Pancreas (tissue), 10 donors: ENCODE results near the gene ITPK1. TPM values are rescaled to one million over a fixed set of nuclear protein-coding genes. Genes with fewer than 3 reads are reported as not detected.

ENCODE experiments used
- ATAC-seq, 4 donors: fragments of 200-7000 bp; cut with Tn5 transposase; one replicate each; pipeline versions ENCODE4 v1.8.0 to v1.9.1; 2020; ENCODE audit warnings: mild to moderate bottlenecking in 4 of 4, moderate library complexity in 4 of 4
- DNase-seq, 6 donors: peaks; one replicate each; pipeline ENCODE4 v3.0.0-alpha.2; 2020
- FAIRE-seq: peaks from 2 replicates; lab custom pipeline; 2012; peaks lifted over from hg19 to GRCh38; lab: Jason Lieb, UNC
- H3K27ac ChIP-seq, 4 donors: fragments of 200-600 bp; sonication (generic); 1 replicate in 3 of 4; 2 replicates in 1 of 4; pipeline versions ENCODE4 v1.5.0 to v1.8.0; 2020
- H3K27me3 ChIP-seq, 4 donors: fragments of 200-600 bp; one replicate each; pipeline ENCODE4 v1.8.0; 2021
- H3K36me3 ChIP-seq, 3 donors: fragments of 200-600 bp; sonication (generic) in 1 of 3; one replicate each; pipeline versions ENCODE4 v1.5.0 to v1.8.0; 2020 to 2021
- H3K4me1 ChIP-seq, 3 donors: fragments of 200-600 bp; one replicate each; pipeline ENCODE4 v1.8.0; 2021
- H3K4me3 ChIP-seq, 4 donors: fragments of 200-600 bp; sonication (generic) in 2 of 4; one replicate each; pipeline versions ENCODE4 v1.5.0 to v1.8.0; 2020 to 2021
- H3K9me3 ChIP-seq, 4 donors: fragments of 200-600 bp; one replicate each; pipeline ENCODE4 v1.8.0; 2021
- WGBS, 2 donors: extraction: QIAGEN DNeasy Blood & Tissue Kit; methylation state at CpG; one replicate each; pipeline ENCODE4 v1.1.7; 2013; 5-methylcytosine and 5-hydroxymethylcytosine counted together
- intact Hi-C, 3 donors: fragments of 100-400 bp; cut with DNase I; formaldehyde crosslinking; loops; one replicate each; pipeline versions ENCODE4 v1.11.1 to v1.14.2; 2022
- polyA plus RNA-seq, 2 donors: library from polyadenylated mRNA; stranded (reverse); fragments of 200-250 nt; gene quantifications; one replicate each; pipeline ENCODE4 v1.2.3, GENCODE V29; 2013
- total RNA-seq, 6 donors: library from RNA; stranded (reverse); fragmentation: NEBNext Ultra II Directional in 4 of 6; extraction: Animal tissue kit (Norgen Biotek cat#: 25700) in 4 of 6; gene quantifications; one replicate each; pipeline versions ENCODE4 v1.2.1 to v1.2.4, GENCODE V29; 2021 to 2023
- TF ChIP-seq, protein P1 (sequence below), 4 donors: fragments of 200-600 bp; sonication (generic) in 3 of 4; IDR thresholded peaks; one replicate each; pipeline versions ENCODE4 v1.5.0 to v1.8.0; 2021; ENCODE audit warnings: antibody characterized with exemption in 4 of 4
- donor health status: healthy with polysubstance abuse.
- donor health status: DM: no; HTN: no; CAD: no; lungs with moderate emphysema.
- donor health status: DM: no; HTN: no; CAD: no.
- donor health status: control.
- donor health status: control.
- donor health status: Bipolar disorder and iron deficiency.
- donor health status: DM: yes; HTN: yes; CAD: no.
- donor health status: DM: no; HTN: no; CAD: no.
- donor health status: DM: no; HTN: no; CAD: no.
- donor health status: DM: yes; HTN: yes; CAD: no.

Gene ITPK1
- total and polyA plus RNA-seq, 8 donors: 23.2 to 38.3 (median 33.0) TPM

DNA sequence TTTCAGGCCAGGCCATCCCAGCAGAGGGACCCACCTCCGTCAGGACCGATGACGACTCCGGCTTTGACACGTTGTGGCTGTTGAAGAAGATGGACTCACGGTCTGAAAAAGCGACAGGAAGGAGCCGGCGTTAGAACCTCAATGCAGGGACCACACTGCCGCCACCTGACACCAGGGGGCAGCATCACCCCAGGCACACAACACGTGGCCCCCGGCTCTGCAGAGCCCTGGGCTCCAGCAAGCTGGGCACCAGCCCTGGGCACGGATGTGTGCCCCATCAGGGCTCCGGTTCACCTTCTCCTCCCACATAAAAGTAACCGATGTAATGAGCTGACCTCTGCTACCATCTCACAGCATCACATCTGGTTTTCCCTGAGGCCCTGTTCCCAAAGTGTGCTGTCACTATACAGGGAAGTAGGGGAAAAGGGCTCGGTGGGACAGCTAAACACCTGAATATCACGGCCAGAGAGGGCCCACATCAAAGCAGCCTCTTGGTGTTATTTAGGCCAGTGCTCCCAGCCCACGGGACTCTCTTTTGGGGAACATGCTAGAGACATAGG, 163.7 kb downstream of the ITPK1 start:
- Histone ChIP-seq H3K27me3 (no peaks in the 10 kb centered on the region), H3K36me3 (peaks cover 0 to 11% (median 0%) of the 10 kb centered on the region in 3 donors), H3K4me3 (no peak overlapping the region), H3K27ac (no peak overlapping the region), H3K4me1 (no peaks in the 10 kb centered on the region), H3K9me3 (no peaks in the 10 kb centered on the region)
- WGBS, 2 donors: 17 to 19% methylated on average over 18 of the region's 18 CpGs
- FAIRE-seq (no peak), ATAC-seq (peak; percentile 85 to 98 (median 96)), DNase-seq (peak; percentile 61 to 94 (median 82))
- TF ChIP-seq, protein P1, sequence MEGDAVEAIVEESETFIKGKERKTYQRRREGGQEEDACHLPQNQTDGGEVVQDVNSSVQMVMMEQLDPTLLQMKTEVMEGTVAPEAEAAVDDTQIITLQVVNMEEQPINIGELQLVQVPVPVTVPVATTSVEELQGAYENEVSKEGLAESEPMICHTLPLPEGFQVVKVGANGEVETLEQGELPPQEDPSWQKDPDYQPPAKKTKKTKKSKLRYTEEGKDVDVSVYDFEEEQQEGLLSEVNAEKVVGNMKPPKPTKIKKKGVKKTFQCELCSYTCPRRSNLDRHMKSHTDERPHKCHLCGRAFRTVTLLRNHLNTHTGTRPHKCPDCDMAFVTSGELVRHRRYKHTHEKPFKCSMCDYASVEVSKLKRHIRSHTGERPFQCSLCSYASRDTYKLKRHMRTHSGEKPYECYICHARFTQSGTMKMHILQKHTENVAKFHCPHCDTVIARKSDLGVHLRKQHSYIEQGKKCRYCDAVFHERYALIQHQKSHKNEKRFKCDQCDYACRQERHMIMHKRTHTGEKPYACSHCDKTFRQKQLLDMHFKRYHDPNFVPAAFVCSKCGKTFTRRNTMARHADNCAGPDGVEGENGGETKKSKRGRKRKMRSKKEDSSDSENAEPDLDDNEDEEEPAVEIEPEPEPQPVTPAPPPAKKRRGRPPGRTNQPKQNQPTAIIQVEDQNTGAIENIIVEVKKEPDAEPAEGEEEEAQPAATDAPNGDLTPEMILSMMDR (IDR thresholded peaks at IDR 0.05): peak; percentile 92 to 97 (median 94)
- intact Hi-C loops: loop anchor here in 2 of 3 donors (5.0 to 10.0 kb wide), 3 partner anchors 153 to 193 kb away; no protein-coding TSS in a partner anchor

DNA sequence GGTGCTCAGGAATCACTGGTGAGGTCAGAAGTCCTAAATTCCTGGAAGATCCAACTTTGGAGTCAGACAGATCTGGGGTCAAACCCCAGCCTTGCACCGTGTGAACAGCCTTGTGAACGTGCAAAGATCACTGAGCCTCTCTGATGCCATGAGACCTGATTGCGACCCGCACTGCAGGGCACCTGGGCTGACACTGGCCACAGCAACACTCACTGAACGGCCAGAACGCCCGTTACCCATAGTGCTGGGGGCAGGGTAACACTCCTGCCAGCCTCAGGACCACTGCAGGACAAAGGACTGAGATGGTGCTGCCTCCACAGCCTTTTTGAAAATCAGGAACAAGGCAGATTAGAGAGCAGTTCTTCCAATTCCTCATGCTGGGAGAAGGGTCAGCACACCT, 164.5 kb downstream of the ITPK1 start:
- H3K27ac ChIP-seq: no peak overlapping the region
- DNase-seq (peak in 1 of 6 donors; percentile 51), FAIRE-seq (no peak), ATAC-seq (no peak)
- no peaks in the 10 kb centered on the region for H3K27me3 ChIP-seq
- TF ChIP-seq, protein P1 (IDR thresholded peaks at IDR 0.05): no peak
- no peak overlapping the region for H3K4me3 ChIP-seq
- peaks cover 0 to 11% (median 0%) of the 10 kb centered on the region in 3 donors for H3K36me3 ChIP-seq
- intact Hi-C loops: loop anchor here in 2 of 3 donors (5.0 to 10.0 kb wide), 3 partner anchors 154 to 194 kb away; no protein-coding TSS in a partner anchor
- no peaks in the 10 kb centered on the region for H3K4me1 ChIP-seq
- H3K9me3 ChIP-seq: no peaks in the 10 kb centered on the region
- WGBS, 2 donors: 87 to 88% methylated on average over 7 of the region's 7 CpGs

DNA sequence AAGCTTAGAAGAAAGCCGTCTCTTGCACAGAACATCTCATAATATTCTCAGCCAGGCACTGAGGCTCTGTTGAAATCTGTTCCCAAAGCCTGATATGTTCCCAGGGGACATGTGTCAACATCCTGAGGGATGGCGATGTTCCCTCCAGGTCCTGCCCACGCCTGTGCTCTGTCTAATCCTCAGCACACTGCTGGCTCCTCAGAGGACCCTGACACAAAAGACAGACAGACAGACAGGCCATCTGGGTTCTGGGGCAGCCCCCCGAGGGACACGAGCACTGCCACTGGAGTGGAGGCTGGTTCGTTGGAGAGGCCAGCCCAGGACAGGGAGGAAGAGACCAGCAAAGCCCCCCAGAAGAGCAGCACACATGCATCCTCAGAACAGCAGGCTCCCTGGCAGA, 165.0 kb downstream of the ITPK1 start:
- ATAC-seq: no peak

DNA sequence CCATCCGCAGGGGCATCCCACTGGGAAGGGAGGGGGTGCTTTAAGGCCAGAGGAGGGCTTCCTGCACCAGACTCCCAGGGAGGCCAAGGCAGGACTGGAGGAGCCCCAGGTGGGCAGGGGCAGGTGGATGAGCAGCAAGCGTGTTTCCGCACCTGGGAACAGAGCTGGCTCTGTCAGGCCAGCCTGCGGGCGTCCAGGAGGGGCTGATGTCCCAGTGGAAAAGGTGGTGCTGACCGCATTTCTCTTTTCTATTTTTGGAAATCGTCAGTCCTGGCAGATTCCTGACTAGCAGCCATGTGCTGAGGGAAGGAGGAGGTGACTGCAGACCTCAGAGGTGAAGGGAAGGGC, 165.6 kb downstream of the ITPK1 start:
- Histone ChIP-seq H3K4me3 (no peak overlapping the region), H3K27me3 (no peaks in the 10 kb centered on the region), H3K27ac (no peak overlapping the region), H3K9me3 (no peaks in the 10 kb centered on the region), H3K4me1 (no peaks in the 10 kb centered on the region), H3K36me3 (peaks cover 0 to 22% (median 0%) of the 10 kb centered on the region in 3 donors)
- intact Hi-C loops: loop anchor here in 2 of 3 donors (5.0 to 10.0 kb wide), 3 partner anchors 155 to 195 kb away; no protein-coding TSS in a partner anchor
- no peak for DNase-seq
- FAIRE-seq: no peak
- TF ChIP-seq, protein P1 (IDR thresholded peaks at IDR 0.05): no peak
- no peak for ATAC-seq
- 89 to 94% methylated on average over 7 of the region's 7 CpGs for WGBS, 2 donors

More for the DNA sequence above, 165.0 kb downstream of the ITPK1 start:
- DNase-seq: peak in 1 of 6 donors; percentile 53
- TF ChIP-seq, protein P1 (IDR thresholded peaks at IDR 0.05): no peak
- peaks cover 0 to 16% (median 0%) of the 10 kb centered on the region in 3 donors for H3K36me3 ChIP-seq
- H3K4me1 ChIP-seq: no peaks in the 10 kb centered on the region
- no peaks in the 10 kb centered on the region for H3K27me3 ChIP-seq
- H3K9me3 ChIP-seq: no peaks in the 10 kb centered on the region
- FAIRE-seq: no peak
- intact Hi-C loops: loop anchor here in 2 of 3 donors (5.0 to 10.0 kb wide), 3 partner anchors 154 to 194 kb away; no protein-coding TSS in a partner anchor
- 88 to 91% methylated on average over 6 of the region's 6 CpGs for WGBS, 2 donors
- no peak overlapping the region for H3K4me3 ChIP-seq
- no peak overlapping the region for H3K27ac ChIP-seq
